Coronary artery (tissue), 2 donors: Measurements from ENCODE around the gene GALR2.
"Not testable (repeated sequence)": the region's sequence is repeated elsewhere in the genome, so short reads cannot be mapped to it uniquely, and the experiment has no call there.

Experiments
- DNase-seq: peaks from one replicate; pipeline ENCODE4 v3.0.0-alpha.2; 2017; ENCODE audit warnings: low spot score
- H3K27ac ChIP-seq, 2 donors: fragments of 200-600 bp; sonication (generic); one replicate each; pipeline ENCODE4 v1.5.1; 2016 to 2019
- H3K4me3 ChIP-seq: fragments of 200-600 bp; sonication (generic); 2 replicates; pipeline ENCODE4 v1.5.1; 2016; ENCODE audit warnings: mild to moderate bottlenecking, moderate library complexity
- TF ChIP-seq, protein P1 (sequence below): fragments of 200-600 bp; sonication (generic); IDR thresholded peaks from one replicate; pipeline ENCODE4 v1.5.1; 2019; ENCODE audit warnings: antibody characterized with exemption

Gene GALR2

GRCh38 chr17:76071531-76072147, 2.9 kb upstream of the GALR2 start:
- TF ChIP-seq, protein P1, sequence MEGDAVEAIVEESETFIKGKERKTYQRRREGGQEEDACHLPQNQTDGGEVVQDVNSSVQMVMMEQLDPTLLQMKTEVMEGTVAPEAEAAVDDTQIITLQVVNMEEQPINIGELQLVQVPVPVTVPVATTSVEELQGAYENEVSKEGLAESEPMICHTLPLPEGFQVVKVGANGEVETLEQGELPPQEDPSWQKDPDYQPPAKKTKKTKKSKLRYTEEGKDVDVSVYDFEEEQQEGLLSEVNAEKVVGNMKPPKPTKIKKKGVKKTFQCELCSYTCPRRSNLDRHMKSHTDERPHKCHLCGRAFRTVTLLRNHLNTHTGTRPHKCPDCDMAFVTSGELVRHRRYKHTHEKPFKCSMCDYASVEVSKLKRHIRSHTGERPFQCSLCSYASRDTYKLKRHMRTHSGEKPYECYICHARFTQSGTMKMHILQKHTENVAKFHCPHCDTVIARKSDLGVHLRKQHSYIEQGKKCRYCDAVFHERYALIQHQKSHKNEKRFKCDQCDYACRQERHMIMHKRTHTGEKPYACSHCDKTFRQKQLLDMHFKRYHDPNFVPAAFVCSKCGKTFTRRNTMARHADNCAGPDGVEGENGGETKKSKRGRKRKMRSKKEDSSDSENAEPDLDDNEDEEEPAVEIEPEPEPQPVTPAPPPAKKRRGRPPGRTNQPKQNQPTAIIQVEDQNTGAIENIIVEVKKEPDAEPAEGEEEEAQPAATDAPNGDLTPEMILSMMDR = no peak
- Histone ChIP-seq H3K27ac (peak overlapping the region; percentile 56 to 63), H3K4me3 (peak overlapping the region; percentile 82)
- DNase-seq = no peak

DNA sequence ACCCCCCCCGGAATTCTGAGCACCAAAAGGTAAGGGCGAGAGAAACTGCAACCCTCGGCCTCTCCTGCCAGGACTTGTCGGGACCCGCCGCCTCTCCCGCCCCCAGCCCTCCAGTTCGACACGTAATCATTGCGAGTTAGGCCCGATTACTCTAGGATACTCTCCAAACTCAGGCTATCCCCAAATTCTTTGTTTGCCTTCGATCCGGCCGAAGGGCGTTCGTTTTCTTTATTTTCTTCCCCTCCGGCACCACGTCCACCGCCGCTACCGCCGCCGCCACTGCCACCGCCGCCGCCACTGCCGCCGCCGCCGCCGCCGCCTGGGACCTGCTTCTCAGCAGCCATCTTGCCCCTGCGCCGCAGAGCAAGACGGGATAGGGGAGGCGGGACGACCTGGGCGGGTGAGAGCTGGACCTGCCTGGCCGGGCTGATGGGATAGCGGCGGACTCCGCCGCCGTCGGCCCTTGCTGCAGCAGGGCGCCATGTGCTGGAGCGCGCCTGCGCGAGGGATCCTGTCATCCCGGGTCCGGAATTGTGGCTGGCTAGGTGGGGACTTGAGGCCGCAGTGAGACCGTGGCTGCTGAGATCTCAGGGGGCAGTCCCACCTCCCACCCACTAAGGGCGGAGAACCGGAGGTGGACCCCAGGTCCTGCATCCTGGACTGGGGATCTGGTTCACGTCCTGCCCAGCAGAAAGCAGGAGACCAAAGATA, 2.3 kb upstream of the GALR2 start, which contains the start of gene SRP68:
TSS of gene SRP68 (minus strand) at position 370 of the 711 bp plus-strand sequence. CDS start at position 344, 26 bp downstream.
- peak within 1 kb of the TSS; percentile 56 to 63 for H3K27ac ChIP-seq
- peak within 1 kb of the TSS; percentile 82 for H3K4me3 ChIP-seq
- TF ChIP-seq, protein P1 = no peak
- DNase-seq = peak; percentile 94

DNA sequence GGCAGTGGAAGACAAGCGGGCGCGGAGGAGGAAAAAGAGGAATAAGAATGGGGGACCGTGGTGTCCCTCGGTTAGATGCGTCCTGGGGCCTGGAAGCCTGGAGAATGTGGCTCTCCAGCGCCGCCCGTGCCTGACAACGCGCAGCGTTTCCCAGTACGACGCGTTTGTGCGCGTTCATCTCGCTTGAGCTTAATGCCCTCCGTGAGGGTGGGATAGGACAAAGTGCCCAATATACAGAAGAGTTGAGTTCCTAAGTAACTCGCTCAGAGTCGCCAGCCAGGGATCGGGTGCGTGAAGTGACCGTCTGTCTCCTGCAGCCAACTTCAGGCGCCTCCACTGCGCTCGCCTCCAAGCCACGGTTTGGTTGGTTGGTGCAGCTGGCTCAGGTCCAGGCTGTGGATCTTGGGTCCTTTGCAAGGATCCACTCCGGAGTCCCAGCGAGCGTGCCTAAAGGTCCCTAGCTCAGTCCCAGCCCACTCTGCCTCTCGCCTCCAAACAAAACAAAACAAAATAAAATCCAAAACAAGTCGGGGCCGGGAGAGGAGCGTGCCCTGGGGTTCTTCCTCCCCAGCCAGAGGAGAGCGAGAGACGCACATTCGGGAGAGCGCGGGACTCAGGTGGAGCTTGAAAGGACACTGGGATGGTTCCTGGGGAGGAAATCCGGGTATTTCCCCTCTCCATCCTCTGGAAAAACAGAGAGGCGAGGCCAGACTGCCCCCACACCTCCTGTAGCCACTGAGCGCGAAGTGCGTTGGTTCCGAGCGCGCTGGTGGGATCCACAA, 974 bp downstream of the GALR2 start:
- TF ChIP-seq, protein P1 = no peak
- no peak overlapping the region for H3K27ac ChIP-seq
- H3K4me3 ChIP-seq = peak overlapping the region; percentile 39
- DNase-seq = no peak

GRCh38 chr17:76076146-76076764, 1.7 kb downstream of the GALR2 start:
- DNase-seq = no peak
- Histone ChIP-seq H3K27ac (no peak overlapping the region), H3K4me3 (peak overlapping the region; percentile 41)
- TF ChIP-seq, protein P1 = no peak

DNA sequence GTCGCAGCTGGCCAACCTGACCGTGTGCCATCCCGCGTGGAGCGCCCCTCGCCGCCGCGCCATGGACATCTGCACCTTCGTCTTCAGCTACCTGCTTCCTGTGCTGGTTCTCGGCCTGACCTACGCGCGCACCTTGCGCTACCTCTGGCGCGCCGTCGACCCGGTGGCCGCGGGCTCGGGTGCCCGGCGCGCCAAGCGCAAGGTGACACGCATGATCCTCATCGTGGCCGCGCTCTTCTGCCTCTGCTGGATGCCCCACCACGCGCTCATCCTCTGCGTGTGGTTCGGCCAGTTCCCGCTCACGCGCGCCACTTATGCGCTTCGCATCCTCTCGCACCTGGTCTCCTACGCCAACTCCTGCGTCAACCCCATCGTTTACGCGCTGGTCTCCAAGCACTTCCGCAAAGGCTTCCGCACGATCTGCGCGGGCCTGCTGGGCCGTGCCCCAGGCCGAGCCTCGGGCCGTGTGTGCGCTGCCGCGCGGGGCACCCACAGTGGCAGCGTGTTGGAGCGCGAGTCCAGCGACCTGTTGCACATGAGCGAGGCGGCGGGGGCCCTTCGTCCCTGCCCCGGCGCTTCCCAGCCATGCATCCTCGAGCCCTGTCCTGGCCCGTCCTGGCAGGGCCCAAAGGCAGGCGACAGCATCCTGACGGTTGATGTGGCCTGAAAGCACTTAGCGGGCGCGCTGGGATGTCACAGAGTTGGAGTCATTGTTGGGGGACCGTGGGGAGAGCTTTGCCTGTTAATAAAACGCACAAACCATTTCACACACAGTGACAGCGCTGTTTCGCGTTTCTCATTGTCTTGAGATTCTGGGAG, 2.4 kb downstream of the GALR2 start:
- TF ChIP-seq, protein P1 = no peak
- DNase-seq = no peak
- no peak overlapping the region for H3K27ac ChIP-seq
- H3K4me3 ChIP-seq = peak overlapping the region; percentile 41

GRCh38 chr17:76077584-76078110, 3.1 kb downstream of the GALR2 start:
- H3K27ac ChIP-seq = no peak overlapping the region
- no peak for DNase-seq
- no peak overlapping the region for H3K4me3 ChIP-seq
- TF ChIP-seq, protein P1 = no peak

DNA sequence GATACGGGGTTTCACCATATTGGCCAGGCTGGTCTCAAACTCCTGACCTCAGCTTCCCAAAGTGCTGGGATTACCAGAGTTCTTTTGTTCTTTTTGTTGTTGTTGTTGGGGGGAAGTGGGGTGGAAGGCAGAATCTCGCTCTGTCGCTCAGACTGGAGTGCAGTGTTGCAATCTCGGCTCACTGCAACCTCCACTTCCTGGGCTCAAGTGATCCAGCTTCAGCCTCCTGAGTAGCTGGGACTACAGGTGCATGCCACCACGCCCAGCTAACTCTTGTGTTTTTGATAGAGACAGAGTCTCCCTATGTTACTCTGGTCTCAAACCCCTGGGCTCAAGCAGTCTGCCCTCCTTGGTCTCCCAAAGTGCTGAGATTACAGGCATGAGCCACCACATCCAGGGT, 3.8 kb downstream of the GALR2 start:
- H3K27ac ChIP-seq, H3K4me3 ChIP-seq, DNase-seq: not testable (repeated sequence)
